ENCODE data around the gene RBM10. TPM values are rescaled to one million over a fixed set of nuclear protein-coding genes. Genes with fewer than 3 reads are reported as not detected.

RBM10 gene
- total RNA-seq, 2 donors from 2014 or later = 24.1 to 25.2 TPM

DNA sequence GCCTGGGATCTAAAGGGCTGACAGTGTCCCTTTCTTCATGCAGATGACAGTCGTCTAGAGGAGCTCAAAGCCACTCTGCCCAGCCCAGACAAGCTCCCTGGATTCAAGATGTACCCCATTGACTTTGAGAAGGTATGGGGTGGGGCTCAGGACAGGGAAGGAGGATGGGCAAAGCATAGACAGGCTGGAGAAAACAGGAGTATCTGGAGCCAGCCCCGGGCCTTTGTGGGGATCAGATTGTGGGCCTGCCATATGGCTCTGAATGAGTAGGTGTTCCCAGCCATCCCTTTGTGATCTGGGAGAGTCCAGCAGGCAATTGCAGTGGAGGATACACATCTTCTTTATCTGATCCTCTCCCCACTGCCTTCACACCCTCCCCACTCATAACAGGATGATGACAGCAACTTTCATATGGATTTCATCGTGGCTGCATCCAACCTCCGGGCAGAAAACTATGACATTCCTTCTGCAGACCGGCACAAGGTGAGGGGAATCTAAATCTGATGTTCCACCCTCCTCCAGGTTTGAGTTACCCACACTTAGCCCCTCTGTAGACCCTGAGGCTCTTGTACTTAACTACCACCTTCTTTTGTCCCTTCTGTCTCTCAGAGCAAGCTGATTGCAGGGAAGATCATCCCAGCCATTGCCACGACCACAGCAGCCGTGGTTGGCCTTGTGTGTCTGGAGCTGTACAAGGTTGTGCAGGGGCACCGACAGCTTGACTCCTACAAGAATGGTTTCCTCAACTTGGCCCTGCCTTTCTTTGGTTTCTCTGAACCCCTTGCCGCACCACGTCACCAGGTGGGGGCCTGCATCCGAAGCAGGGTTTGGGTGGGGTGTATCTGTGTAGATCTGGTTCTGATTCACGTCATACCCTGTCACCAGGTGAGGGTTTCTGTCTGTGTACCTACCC lies 67.6 kb downstream of the RBM10 start:
- no peaks in the 10 kb centered on the region for H3K9me3 ChIP-seq
- H3K4me3 ChIP-seq = no peak overlapping the region
- H3K27me3 ChIP-seq (replicated peaks; ENCODE audit: insufficient read depth) = no peaks in the 10 kb centered on the region
- no peak for DNase-seq (ENCODE audit: low spot score)
- H3K36me3 ChIP-seq = peaks cover 49% of the 10 kb centered on the region
- H3K27ac ChIP-seq = no peak overlapping the region
- TF ChIP-seq, protein P1, sequence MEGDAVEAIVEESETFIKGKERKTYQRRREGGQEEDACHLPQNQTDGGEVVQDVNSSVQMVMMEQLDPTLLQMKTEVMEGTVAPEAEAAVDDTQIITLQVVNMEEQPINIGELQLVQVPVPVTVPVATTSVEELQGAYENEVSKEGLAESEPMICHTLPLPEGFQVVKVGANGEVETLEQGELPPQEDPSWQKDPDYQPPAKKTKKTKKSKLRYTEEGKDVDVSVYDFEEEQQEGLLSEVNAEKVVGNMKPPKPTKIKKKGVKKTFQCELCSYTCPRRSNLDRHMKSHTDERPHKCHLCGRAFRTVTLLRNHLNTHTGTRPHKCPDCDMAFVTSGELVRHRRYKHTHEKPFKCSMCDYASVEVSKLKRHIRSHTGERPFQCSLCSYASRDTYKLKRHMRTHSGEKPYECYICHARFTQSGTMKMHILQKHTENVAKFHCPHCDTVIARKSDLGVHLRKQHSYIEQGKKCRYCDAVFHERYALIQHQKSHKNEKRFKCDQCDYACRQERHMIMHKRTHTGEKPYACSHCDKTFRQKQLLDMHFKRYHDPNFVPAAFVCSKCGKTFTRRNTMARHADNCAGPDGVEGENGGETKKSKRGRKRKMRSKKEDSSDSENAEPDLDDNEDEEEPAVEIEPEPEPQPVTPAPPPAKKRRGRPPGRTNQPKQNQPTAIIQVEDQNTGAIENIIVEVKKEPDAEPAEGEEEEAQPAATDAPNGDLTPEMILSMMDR (IDR thresholded peaks at IDR 0.05) = no peak
- peaks cover 0 to 11% of the 10 kb centered on the region in 2 donors for H3K4me1 ChIP-seq (ENCODE audit: control insufficient read depth in 1 of 2, low read depth in 2 of 2)
- no peak for ATAC-seq (ENCODE audit: insufficient number of reproducible peaks, low FRiP score, low read depth)

DNA sequence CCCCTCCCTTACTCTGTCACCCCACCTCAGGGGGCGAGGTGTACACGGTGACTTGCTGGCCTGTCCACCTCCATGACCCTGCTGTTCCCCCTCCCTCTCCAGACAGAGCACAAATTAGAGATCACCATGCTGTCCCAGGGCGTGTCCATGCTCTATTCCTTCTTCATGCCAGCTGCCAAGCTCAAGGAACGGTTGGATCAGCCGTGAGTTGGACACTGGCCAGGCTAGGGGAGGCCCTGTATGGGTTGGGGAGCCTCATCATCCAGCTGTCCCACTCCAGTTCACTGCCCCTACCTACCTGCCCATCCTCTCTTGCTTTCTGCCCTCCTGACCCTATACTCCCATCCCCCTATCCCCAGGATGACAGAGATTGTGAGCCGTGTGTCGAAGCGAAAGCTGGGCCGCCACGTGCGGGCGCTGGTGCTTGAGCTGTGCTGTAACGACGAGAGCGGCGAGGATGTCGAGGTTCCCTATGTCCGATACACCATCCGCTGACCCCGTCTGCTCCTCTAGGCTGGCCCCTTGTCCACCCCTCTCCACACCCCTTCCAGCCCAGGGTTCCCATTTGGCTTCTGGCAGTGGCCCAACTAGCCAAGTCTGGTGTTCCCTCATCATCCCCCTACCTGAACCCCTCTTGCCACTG lies 69.5 kb downstream of the RBM10 start:
- H3K4me1 ChIP-seq (ENCODE audit: control insufficient read depth in 1 of 2, low read depth in 2 of 2) = peaks cover 0 to 11% of the 10 kb centered on the region in 2 donors
- no peaks in the 10 kb centered on the region for H3K27me3 ChIP-seq (replicated peaks; ENCODE audit: insufficient read depth)
- H3K27ac ChIP-seq = no peak overlapping the region
- H3K9me3 ChIP-seq = no peaks in the 10 kb centered on the region
- H3K4me3 ChIP-seq = no peak overlapping the region
- no peak for DNase-seq (ENCODE audit: low spot score)
- TF ChIP-seq, protein P1 (IDR thresholded peaks at IDR 0.05) = no peak
- H3K36me3 ChIP-seq = peaks cover 43% of the 10 kb centered on the region
- no peak for ATAC-seq (ENCODE audit: insufficient number of reproducible peaks, low FRiP score, low read depth)

DNA sequence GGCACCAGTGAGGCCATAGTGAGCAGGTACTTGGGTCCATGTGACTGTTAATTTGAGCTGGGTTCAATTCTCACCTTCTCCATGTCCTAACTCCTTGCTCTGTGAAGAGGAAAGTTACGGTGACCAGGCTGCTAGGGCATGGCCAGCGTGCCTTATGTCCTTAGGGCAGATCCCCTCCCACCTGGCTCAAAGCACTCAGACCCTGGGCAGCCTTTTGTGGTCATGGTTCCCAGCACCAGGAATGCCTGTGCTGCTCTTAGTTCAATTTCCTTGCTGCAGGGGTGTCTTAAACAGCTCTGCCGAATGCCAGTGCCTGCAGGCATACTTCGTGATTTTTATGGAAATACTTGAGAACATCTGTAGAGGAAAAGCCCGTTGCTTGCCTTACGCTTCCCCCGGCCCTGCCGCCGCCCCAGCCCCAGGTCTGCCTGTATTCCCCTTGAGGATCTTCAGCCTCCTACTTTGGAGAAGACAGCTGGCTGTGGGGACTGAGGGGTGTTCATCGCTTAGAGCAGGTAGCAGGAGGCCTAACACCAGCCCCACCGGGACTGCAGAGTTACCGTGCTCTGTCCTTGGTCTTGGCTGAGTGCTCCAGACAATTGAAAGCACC lies 70.4 kb downstream of the RBM10 start:
- no peak for ATAC-seq (ENCODE audit: insufficient number of reproducible peaks, low FRiP score, low read depth)
- TF ChIP-seq, protein P1 (IDR thresholded peaks at IDR 0.05) = no peak
- Histone ChIP-seq H3K9me3 (no peaks in the 10 kb centered on the region), H3K27ac (no peak overlapping the region), H3K27me3 (replicated peaks; ENCODE audit: insufficient read depth) (no peaks in the 10 kb centered on the region), H3K4me1 (ENCODE audit: control insufficient read depth in 1 of 2, low read depth in 2 of 2) (peaks cover 4 to 20% of the 10 kb centered on the region in 2 donors), H3K4me3 (no peak overlapping the region), H3K36me3 (peaks cover 34% of the 10 kb centered on the region)
- DNase-seq (ENCODE audit: low spot score) = no peak

DNA sequence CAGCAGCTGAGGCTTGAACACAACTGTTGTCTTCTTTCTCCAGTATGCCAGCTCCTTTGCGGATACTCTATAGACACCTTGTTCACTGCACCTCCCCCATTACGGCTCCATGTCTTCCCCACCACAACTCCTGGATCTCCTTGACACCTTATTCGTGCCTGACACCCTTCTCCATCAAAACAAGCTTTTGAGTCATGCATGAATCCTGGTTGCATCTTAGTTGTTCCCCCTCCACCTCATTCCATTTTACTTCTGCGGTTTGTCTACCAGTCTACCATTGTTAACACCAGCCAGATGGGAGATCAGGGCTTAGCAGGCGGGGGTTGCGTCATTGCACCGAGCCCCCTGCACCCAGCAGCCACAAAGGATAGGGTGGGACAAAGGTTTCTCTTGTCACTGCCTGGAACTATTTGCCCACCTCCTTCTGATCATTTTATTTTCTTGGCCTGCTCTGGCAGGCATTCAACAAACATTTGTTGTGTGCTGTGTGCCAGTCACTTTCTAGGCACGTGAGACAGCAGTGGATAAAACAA lies 71.4 kb downstream of the RBM10 start:
- peak overlapping the region; percentile 79 to 92 for H3K27ac ChIP-seq
- ATAC-seq (ENCODE audit: insufficient number of reproducible peaks, low FRiP score, low read depth) (no peak), DNase-seq (ENCODE audit: low spot score) (no peak)
- H3K4me3 ChIP-seq = no peak overlapping the region
- TF ChIP-seq, protein P1 (IDR thresholded peaks at IDR 0.05) = no peak
- H3K9me3 ChIP-seq = no peaks in the 10 kb centered on the region
- H3K27me3 ChIP-seq (replicated peaks; ENCODE audit: insufficient read depth) = no peaks in the 10 kb centered on the region
- peaks cover 4 to 26% of the 10 kb centered on the region in 2 donors for H3K4me1 ChIP-seq (ENCODE audit: control insufficient read depth in 1 of 2, low read depth in 2 of 2)
- peaks cover 24% of the 10 kb centered on the region for H3K36me3 ChIP-seq
